ENCODE measurements around the gene UNC13B.
"Not testable (repeated sequence)": the region's sequence is repeated elsewhere in the genome, so short reads cannot be mapped to it uniquely, and the experiment has no call there.

Gene UNC13B

DNA sequence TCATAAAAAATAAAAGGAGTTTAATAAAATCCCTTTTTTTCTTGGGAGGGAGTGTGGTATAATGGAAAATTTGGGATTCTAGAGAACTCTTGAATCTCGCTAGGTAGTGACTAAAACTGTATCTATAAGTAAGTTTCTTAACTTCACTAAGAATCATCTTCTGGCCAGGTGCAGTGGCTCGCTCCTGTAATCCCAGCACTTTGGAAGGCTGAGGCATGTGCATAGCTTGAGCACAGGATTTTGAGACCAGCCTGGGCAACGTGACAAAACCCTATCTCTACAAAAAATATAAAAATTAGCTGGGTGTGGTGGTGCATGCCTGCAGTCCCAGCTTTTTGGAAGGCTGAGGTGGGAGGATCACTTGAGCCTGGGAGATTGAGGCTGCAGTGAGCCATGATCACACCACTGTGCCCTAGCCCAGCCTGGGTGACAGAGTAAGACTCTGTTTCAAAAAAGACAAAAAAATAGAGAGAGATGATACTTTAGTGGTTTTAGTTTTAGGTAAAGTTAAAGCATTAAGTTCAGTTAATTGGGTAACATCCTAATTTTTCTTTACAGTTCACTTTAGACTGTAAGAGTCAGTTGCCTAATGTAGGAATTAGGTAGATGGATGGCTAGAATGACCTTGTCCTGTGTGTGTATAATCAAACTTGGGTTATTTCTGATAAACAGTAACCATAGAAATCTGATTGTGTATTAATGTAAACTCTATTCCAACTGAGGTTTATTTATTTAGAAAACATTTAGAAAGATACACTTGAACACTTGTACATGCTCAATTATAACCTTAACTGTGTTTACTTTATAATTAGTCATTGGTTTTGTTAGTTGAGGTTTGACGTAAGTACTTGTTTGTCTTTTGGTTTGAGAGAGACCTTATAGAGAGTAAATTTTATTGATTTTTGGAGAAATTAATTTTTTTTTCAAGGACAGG lies 17.8 kb downstream of the UNC13B start:
- POLR2A ChIA-PET = no interaction called here
- no peak for DNase-seq (ENCODE audit: low read depth, low spot score)
- TF ChIP-seq, protein P1, sequence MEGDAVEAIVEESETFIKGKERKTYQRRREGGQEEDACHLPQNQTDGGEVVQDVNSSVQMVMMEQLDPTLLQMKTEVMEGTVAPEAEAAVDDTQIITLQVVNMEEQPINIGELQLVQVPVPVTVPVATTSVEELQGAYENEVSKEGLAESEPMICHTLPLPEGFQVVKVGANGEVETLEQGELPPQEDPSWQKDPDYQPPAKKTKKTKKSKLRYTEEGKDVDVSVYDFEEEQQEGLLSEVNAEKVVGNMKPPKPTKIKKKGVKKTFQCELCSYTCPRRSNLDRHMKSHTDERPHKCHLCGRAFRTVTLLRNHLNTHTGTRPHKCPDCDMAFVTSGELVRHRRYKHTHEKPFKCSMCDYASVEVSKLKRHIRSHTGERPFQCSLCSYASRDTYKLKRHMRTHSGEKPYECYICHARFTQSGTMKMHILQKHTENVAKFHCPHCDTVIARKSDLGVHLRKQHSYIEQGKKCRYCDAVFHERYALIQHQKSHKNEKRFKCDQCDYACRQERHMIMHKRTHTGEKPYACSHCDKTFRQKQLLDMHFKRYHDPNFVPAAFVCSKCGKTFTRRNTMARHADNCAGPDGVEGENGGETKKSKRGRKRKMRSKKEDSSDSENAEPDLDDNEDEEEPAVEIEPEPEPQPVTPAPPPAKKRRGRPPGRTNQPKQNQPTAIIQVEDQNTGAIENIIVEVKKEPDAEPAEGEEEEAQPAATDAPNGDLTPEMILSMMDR (IDR thresholded peaks at IDR 0.05; ENCODE audit: insufficient read depth, low read length, missing control alignments) = no peak
- H3K4me3 ChIP-seq (ENCODE audit: low read depth, low read length) = no peak overlapping the region
- CTCF ChIA-PET = no interaction called here

DNA sequence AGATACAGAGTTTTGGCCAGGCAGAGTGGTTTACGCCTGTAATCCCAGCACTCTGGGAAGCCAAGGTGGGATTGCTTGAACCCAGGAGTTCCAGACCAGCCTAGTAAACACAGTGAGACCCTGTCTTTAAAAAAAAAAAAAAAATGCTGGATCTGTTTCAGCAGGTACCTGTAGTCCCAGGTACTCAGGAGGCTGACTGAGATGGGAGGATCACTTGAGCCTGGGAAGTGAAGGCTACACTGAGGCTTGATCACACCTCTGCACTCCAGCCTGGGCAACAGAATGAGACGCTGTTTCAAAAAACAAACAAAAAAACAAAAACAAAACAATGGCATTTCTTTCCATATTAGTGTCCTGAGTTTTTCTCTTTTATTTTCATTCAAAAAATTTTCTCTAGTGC lies 19.0 kb downstream of the UNC13B start:
- DNase-seq (ENCODE audit: low read depth, low spot score) = no peak
- POLR2A ChIA-PET = no interaction called here
- TF ChIP-seq, protein P1 (IDR thresholded peaks at IDR 0.05; ENCODE audit: insufficient read depth, low read length, missing control alignments) = no peak
- CTCF ChIA-PET = no interaction called here
- H3K4me3 ChIP-seq (ENCODE audit: low read depth, low read length) = no peak overlapping the region

DNA sequence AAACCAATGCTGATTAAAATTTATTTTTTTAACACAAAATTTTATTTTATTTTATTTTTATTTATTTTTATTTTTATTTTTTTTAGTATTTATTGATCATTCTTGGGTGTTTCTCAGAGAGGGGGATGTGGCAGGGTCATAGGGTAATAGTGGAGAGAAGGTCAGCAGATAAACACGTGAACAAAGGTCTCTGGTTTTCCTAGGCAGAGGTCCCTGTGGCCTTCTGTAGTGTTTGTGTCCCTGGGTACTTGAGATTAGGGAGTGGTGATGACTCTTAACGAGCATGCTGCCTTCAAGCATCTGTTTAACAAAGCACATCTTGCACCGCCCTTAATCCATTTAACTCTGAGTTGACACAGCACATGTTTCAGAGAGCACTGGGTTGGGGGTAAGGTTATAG lies 20.6 kb downstream of the UNC13B start:
- H3K4me3 ChIP-seq (ENCODE audit: low read depth, low read length); CTCF ChIA-PET; DNase-seq (ENCODE audit: low read depth, low spot score); POLR2A ChIA-PET: not testable (repeated sequence)

DNA sequence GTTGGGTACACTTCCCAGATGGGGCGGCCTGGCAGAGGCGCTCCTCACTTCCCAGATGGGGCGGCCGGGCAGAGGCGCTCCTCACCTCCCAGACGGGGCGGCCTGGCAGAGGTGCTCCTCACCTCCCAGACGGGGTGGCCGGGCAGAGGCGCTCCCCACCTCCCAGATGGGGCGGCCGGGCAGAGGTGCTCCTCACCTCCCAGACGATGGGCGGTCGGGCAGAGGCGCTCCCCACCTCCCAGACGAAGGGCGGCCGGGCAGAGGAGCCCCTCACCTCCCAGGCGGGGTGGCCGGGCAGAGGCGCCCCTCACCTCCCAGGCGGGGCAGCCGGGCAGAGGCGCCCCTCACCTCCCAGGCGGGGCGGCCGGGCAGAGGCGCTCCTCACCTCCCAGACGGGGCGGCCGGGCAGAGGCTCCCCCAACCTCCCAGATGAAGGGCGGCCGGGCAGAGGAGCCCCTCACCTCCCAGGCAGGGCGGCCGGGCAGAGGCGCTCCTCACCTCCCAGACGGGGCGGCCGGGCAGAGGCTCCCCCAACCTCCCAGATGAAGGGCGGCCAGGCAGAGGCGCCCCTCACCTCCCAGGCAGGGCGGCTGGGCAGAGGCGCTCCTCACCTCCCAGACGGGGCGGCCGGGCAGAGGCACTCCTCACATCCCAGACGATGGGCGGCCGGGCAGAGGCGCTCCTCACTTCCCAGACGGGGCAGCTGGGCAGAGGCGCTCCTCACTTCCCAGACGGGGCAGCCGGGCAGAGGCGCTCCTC lies 21.4 kb downstream of the UNC13B start:
- CTCF ChIA-PET; H3K4me3 ChIP-seq (ENCODE audit: low read depth, low read length); POLR2A ChIA-PET; DNase-seq (ENCODE audit: low read depth, low spot score): not testable (repeated sequence)

DNA sequence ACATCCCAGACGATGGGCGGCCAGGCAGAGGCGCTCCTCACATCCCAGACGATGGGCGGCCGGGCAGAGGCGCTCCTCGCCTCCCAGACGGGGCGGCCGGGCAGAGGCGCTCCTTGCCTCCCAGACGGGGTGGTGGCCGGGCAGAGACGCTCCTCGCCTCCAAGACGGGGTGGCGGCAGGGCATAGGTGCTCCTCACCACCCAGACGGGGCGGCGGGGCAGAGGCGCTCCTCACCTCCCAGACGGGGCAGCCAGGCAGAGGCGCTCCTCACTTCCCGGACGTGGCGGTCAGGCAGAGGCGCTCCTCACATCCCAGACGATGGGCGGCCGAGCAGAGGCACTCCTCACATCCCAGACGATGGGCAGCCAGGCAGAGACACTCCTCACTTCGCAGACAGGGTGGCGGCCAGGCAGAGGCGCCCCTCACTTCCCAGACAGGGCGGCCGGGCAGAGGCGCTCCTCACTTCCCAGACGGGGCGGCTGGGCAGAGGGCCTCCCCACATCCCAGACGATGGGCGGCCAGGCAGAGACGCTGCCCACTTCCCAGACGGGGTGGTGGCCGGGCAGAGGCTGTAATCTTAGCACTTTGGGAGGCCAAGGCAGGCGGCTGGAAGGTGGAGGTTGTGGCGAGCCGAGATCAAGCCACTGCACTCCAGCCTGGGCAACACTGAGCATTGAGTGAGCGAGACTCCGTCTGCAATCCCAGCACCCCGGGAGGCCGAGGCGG lies 22.1 kb downstream of the UNC13B start:
- POLR2A ChIA-PET; DNase-seq (ENCODE audit: low read depth, low spot score); CTCF ChIA-PET; H3K4me3 ChIP-seq (ENCODE audit: low read depth, low read length): not testable (repeated sequence)

DNA sequence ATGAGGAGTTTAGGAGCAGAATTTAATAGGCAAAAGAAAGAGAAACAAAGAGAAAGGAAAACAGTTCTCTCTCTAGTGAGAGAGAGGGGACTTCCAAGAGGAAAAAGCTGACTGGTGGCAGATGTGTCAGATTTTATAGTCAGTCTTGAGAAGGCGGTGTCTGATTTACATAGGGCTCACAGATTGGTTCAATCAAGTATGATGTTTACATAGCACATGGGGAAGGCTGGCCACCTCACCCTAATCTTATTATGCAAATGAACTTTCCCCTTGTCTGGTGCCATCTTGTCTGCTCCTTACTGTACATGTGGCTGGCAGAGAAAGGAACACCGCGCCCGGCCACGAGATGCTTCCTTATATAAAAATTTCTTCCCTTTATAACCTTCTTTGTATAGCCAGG lies 24.7 kb downstream of the UNC13B start:
- TF ChIP-seq, protein P1 (IDR thresholded peaks at IDR 0.05; ENCODE audit: insufficient read depth, low read length, missing control alignments) = no peak
- DNase-seq (ENCODE audit: low read depth, low spot score) = no peak
- ChIA-PET POLR2A (no interaction called here), CTCF (no interaction called here)
- no peak overlapping the region for H3K4me3 ChIP-seq (ENCODE audit: low read depth, low read length)

DNA sequence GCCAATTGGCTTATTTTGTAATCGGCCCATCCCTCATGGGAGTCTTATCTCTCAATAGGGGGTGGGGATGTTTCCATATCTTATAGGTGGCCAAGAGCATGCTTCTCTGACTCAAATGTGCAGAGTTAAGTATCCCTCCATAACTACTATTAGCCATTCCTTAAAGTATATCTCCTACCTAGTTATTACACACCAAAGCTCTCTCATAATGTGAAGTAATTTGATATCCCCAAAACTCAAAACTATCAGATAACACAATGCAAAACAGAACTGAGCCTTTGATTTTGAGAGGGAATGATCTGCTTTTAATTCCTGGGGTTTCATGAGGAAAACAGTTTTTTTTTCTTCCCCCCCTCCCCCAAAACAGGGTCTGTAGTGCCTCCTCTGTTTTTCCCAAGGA lies 28.4 kb downstream of the UNC13B start:
- DNase-seq (ENCODE audit: low read depth, low spot score) = no peak
- H3K4me3 ChIP-seq (ENCODE audit: low read depth, low read length) = no peak overlapping the region
- POLR2A ChIA-PET = no interaction called here
- TF ChIP-seq, protein P1 (IDR thresholded peaks at IDR 0.05; ENCODE audit: insufficient read depth, low read length, missing control alignments) = no peak
- CTCF ChIA-PET = no interaction called here

Measured in AG04449 (cell line).